Measurements from ENCODE around the gene KLRC2.
"Not testable (repeated sequence)": the region's sequence is repeated elsewhere in the genome, so short reads cannot be mapped to it uniquely, and the experiment has no call there.

Gene KLRC2

GRCh38 chr12:10408842-10409241 is 27.0 kb downstream of the KLRC2 start:
- no peak overlapping the region for H3K27ac ChIP-seq (ENCODE audit: low read depth in 2 of 2, low read length in 2 of 2)
- H3K36me3 ChIP-seq (ENCODE audit: control insufficient read depth in 2 of 2, insufficient read depth in 2 of 2, low read length in 2 of 2): no peaks in the 10 kb centered on the region
- no peak overlapping the region for H3K9ac ChIP-seq (ENCODE audit: low read depth in 1 of 2, low read length in 2 of 2)
- H3K4me3 ChIP-seq (ENCODE audit: low read length in 2 of 2): no peak overlapping the region
- H3K4me1 ChIP-seq (ENCODE audit: control insufficient read depth in 2 of 2, insufficient read depth in 2 of 2, low read length in 2 of 2): no peaks in the 10 kb centered on the region
- no peaks in the 10 kb centered on the region for H3K9me3 ChIP-seq (ENCODE audit: control insufficient read depth in 2 of 2, low read length in 2 of 2)
- no peaks in the 10 kb centered on the region for H3K27me3 ChIP-seq (ENCODE audit: control insufficient read depth in 2 of 2, insufficient read depth in 2 of 2, low read length in 2 of 2)

DNA sequence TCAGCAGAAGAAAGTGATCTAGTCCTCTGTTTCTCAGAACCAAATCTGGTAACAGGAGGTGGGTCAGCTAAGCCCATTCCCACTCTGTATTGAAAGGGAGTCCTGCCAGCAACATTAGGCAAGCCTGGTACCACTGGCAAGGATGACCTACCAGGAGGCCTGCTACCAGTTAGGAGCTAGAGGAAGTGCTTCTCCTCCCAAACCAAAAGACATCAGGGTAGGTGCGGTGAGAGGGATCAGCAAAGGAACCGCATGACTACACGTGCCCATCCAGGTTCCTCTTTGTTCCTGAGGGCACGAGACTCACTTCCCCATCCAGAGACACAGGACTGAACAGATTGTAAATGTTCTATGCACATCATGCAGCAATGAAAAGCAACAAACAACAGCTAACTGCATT is 29.1 kb downstream of the KLRC2 start:
- H3K9me3 ChIP-seq (ENCODE audit: control insufficient read depth in 2 of 2, low read length in 2 of 2): no peaks in the 10 kb centered on the region
- H3K4me1 ChIP-seq (ENCODE audit: control insufficient read depth in 2 of 2, insufficient read depth in 2 of 2, low read length in 2 of 2): no peaks in the 10 kb centered on the region
- H3K36me3 ChIP-seq (ENCODE audit: control insufficient read depth in 2 of 2, insufficient read depth in 2 of 2, low read length in 2 of 2): no peaks in the 10 kb centered on the region
- H3K27ac ChIP-seq (ENCODE audit: low read depth in 2 of 2, low read length in 2 of 2): no peak overlapping the region
- H3K27me3 ChIP-seq (ENCODE audit: control insufficient read depth in 2 of 2, insufficient read depth in 2 of 2, low read length in 2 of 2): no peaks in the 10 kb centered on the region
- no peak overlapping the region for H3K9ac ChIP-seq (ENCODE audit: low read depth in 1 of 2, low read length in 2 of 2)
- no peak overlapping the region for H3K4me3 ChIP-seq (ENCODE audit: low read length in 2 of 2)

GRCh38 chr12:10405294-10405693 is 30.5 kb downstream of the KLRC2 start:
- H3K27ac ChIP-seq (ENCODE audit: low read depth in 2 of 2, low read length in 2 of 2): no peak overlapping the region
- no peaks in the 10 kb centered on the region for H3K9me3 ChIP-seq (ENCODE audit: control insufficient read depth in 2 of 2, low read length in 2 of 2)
- H3K4me3 ChIP-seq (ENCODE audit: low read length in 2 of 2): no peak overlapping the region
- no peaks in the 10 kb centered on the region for H3K4me1 ChIP-seq (ENCODE audit: control insufficient read depth in 2 of 2, insufficient read depth in 2 of 2, low read length in 2 of 2)
- no peaks in the 10 kb centered on the region for H3K36me3 ChIP-seq (ENCODE audit: control insufficient read depth in 2 of 2, insufficient read depth in 2 of 2, low read length in 2 of 2)
- H3K27me3 ChIP-seq (ENCODE audit: control insufficient read depth in 2 of 2, insufficient read depth in 2 of 2, low read length in 2 of 2): no peaks in the 10 kb centered on the region
- H3K9ac ChIP-seq (ENCODE audit: low read depth in 1 of 2, low read length in 2 of 2): no peak overlapping the region

DNA sequence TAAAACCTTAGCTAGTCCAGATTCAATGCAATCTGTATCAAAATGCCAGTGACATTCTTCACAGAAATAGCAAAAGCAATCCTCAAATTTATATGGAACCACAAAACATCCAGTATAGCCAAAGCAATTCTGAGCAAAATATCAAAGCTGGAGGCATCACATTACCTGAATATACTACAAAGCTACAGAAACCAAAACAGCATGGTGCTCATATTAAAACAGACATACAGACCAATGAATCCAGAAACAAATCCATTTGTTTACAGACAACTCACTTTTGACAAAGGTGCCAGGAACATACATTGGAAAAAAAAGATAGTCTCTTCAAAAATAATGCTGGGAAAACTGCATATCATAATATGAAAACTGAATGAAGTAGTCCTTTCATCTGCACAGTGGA is 31.0 kb downstream of the KLRC2 start:
- no peak overlapping the region for H3K9ac ChIP-seq (ENCODE audit: low read depth in 1 of 2, low read length in 2 of 2)
- H3K4me3 ChIP-seq (ENCODE audit: low read length in 2 of 2): no peak overlapping the region
- no peaks in the 10 kb centered on the region for H3K9me3 ChIP-seq (ENCODE audit: control insufficient read depth in 2 of 2, low read length in 2 of 2)
- no peak overlapping the region for H3K27ac ChIP-seq (ENCODE audit: low read depth in 2 of 2, low read length in 2 of 2)
- no peaks in the 10 kb centered on the region for H3K4me1 ChIP-seq (ENCODE audit: control insufficient read depth in 2 of 2, insufficient read depth in 2 of 2, low read length in 2 of 2)
- H3K36me3 ChIP-seq (ENCODE audit: control insufficient read depth in 2 of 2, insufficient read depth in 2 of 2, low read length in 2 of 2): no peaks in the 10 kb centered on the region
- H3K27me3 ChIP-seq (ENCODE audit: control insufficient read depth in 2 of 2, insufficient read depth in 2 of 2, low read length in 2 of 2): no peaks in the 10 kb centered on the region

GRCh38 chr12:10400829-10401228 is 35.0 kb downstream of the KLRC2 start:
- Histone ChIP-seq H3K4me1 (ENCODE audit: control insufficient read depth in 2 of 2, insufficient read depth in 2 of 2, low read length in 2 of 2) (peaks cover 4 to 6% of the 10 kb centered on the region in 2 donors), H3K27ac (ENCODE audit: low read depth in 2 of 2, low read length in 2 of 2) (no peak overlapping the region), H3K9me3 (ENCODE audit: control insufficient read depth in 2 of 2, low read length in 2 of 2) (no peaks in the 10 kb centered on the region), H3K27me3 (ENCODE audit: control insufficient read depth in 2 of 2, insufficient read depth in 2 of 2, low read length in 2 of 2) (no peaks in the 10 kb centered on the region), H3K4me3 (ENCODE audit: low read length in 2 of 2) (no peak overlapping the region), H3K36me3 (ENCODE audit: control insufficient read depth in 2 of 2, insufficient read depth in 2 of 2, low read length in 2 of 2) (no peaks in the 10 kb centered on the region), H3K9ac (ENCODE audit: low read depth in 1 of 2, low read length in 2 of 2) (no peak overlapping the region)

DNA sequence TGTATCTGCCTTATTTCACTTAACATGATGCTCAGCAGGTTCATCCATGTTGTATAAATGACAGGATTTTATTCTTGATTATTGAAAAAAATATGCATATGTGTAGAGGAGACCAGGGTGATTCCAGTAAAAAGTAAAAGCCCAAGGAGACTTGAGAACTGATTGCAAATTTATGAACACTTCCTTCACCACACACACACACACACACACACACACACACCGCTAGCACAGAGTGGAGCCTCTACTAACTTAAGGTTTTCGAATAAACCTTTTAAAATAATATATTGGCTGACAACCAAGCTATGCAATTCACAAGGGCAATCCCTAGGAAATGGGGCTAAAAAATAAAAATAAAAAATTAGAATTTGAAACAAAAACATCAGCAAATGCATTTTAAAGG is 37.6 kb downstream of the KLRC2 start:
- Histone ChIP-seq H3K4me3 (ENCODE audit: low read length in 2 of 2) (no peak overlapping the region), H3K9me3 (ENCODE audit: control insufficient read depth in 2 of 2, low read length in 2 of 2) (no peaks in the 10 kb centered on the region), H3K4me1 (ENCODE audit: control insufficient read depth in 2 of 2, insufficient read depth in 2 of 2, low read length in 2 of 2) (peaks cover 8 to 10% of the 10 kb centered on the region in 2 donors), H3K9ac (ENCODE audit: low read depth in 1 of 2, low read length in 2 of 2) (no peak overlapping the region), H3K27me3 (ENCODE audit: control insufficient read depth in 2 of 2, insufficient read depth in 2 of 2, low read length in 2 of 2) (no peaks in the 10 kb centered on the region), H3K36me3 (ENCODE audit: control insufficient read depth in 2 of 2, insufficient read depth in 2 of 2, low read length in 2 of 2) (no peaks in the 10 kb centered on the region), H3K27ac (ENCODE audit: low read depth in 2 of 2, low read length in 2 of 2) (no peak overlapping the region)

GRCh38 chr12:10397296-10397695 is 38.5 kb downstream of the KLRC2 start:
- H3K27ac ChIP-seq (ENCODE audit: low read depth in 2 of 2, low read length in 2 of 2): no peak overlapping the region
- peaks cover 8 to 10% of the 10 kb centered on the region in 2 donors for H3K4me1 ChIP-seq (ENCODE audit: control insufficient read depth in 2 of 2, insufficient read depth in 2 of 2, low read length in 2 of 2)
- no peak overlapping the region for H3K4me3 ChIP-seq (ENCODE audit: low read length in 2 of 2)
- H3K9ac ChIP-seq (ENCODE audit: low read depth in 1 of 2, low read length in 2 of 2): no peak overlapping the region
- H3K9me3 ChIP-seq (ENCODE audit: control insufficient read depth in 2 of 2, low read length in 2 of 2): no peaks in the 10 kb centered on the region
- no peaks in the 10 kb centered on the region for H3K36me3 ChIP-seq (ENCODE audit: control insufficient read depth in 2 of 2, insufficient read depth in 2 of 2, low read length in 2 of 2)
- no peaks in the 10 kb centered on the region for H3K27me3 ChIP-seq (ENCODE audit: control insufficient read depth in 2 of 2, insufficient read depth in 2 of 2, low read length in 2 of 2)

DNA sequence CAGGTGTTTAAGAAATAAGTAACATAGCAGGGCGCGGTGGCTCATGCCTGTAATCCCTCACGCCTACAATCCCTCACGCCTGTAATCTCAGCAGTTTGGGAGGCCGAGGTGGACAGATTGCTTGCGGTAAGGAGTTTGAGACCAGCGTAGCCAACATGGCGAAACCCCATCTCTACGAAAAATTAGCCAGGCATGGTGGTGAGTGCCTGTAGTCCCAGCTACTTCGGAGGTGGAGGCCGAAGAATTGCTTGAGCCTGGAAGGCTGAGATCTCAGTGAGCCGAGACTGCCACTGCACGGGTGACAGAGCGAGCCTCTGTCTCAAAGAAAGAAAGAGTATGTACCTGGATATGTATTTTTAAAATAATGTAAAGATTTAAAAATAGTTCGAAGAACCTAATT is 39.6 kb downstream of the KLRC2 start:
- H3K9ac ChIP-seq (ENCODE audit: low read depth in 1 of 2, low read length in 2 of 2); H3K4me1 ChIP-seq (ENCODE audit: control insufficient read depth in 2 of 2, insufficient read depth in 2 of 2, low read length in 2 of 2); H3K27me3 ChIP-seq (ENCODE audit: control insufficient read depth in 2 of 2, insufficient read depth in 2 of 2, low read length in 2 of 2); H3K9me3 ChIP-seq (ENCODE audit: control insufficient read depth in 2 of 2, low read length in 2 of 2); H3K36me3 ChIP-seq (ENCODE audit: control insufficient read depth in 2 of 2, insufficient read depth in 2 of 2, low read length in 2 of 2): not testable (repeated sequence)
- peak overlapping the region; percentile 10 to 41 for H3K4me3 ChIP-seq (ENCODE audit: low read length in 2 of 2)
- H3K27ac ChIP-seq (ENCODE audit: low read depth in 2 of 2, low read length in 2 of 2): peak overlapping the region; percentile 21 to 59

DNA sequence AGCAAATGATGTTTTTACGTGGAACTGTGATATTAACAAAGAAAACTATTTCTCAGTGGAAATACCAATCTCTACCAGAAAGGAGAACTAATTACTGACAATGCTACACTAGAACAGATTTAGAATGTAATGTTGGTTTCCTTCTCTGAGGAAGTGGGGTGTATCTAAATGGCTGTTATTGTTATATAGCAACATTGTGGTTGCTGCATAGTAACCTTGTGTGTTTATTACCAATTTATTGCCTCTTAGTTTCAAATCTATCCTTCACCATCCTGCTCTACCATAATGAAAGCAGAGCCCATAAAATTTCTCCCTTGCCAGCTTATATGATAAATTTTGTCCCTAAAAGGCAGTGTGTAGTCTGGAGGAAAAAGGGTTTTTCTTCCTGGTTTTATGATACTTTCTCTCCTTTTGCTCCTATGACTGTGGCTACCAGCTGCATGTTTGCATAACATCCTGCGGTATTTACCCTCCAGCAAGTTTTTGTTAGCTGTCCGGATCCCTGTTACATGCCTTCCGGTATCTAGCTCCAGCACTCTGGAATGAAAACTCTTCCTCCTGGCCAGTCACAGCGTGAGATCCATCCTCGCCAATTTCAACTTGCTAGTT is 40.3 kb downstream of the KLRC2 start:
- no peaks in the 10 kb centered on the region for H3K36me3 ChIP-seq (ENCODE audit: control insufficient read depth in 2 of 2, insufficient read depth in 2 of 2, low read length in 2 of 2)
- H3K27ac ChIP-seq (ENCODE audit: low read depth in 2 of 2, low read length in 2 of 2): peak overlapping the region; percentile 59 to 69
- peaks cover 8 to 10% of the 10 kb centered on the region in 2 donors for H3K4me1 ChIP-seq (ENCODE audit: control insufficient read depth in 2 of 2, insufficient read depth in 2 of 2, low read length in 2 of 2)
- no peaks in the 10 kb centered on the region for H3K27me3 ChIP-seq (ENCODE audit: control insufficient read depth in 2 of 2, insufficient read depth in 2 of 2, low read length in 2 of 2)
- peak overlapping the region; percentile 10 to 41 for H3K4me3 ChIP-seq (ENCODE audit: low read length in 2 of 2)
- H3K9ac ChIP-seq (ENCODE audit: low read depth in 1 of 2, low read length in 2 of 2): peak overlapping the region in 1 of 2 donors; percentile 35
- H3K9me3 ChIP-seq (ENCODE audit: control insufficient read depth in 2 of 2, low read length in 2 of 2): no peaks in the 10 kb centered on the region

DNA sequence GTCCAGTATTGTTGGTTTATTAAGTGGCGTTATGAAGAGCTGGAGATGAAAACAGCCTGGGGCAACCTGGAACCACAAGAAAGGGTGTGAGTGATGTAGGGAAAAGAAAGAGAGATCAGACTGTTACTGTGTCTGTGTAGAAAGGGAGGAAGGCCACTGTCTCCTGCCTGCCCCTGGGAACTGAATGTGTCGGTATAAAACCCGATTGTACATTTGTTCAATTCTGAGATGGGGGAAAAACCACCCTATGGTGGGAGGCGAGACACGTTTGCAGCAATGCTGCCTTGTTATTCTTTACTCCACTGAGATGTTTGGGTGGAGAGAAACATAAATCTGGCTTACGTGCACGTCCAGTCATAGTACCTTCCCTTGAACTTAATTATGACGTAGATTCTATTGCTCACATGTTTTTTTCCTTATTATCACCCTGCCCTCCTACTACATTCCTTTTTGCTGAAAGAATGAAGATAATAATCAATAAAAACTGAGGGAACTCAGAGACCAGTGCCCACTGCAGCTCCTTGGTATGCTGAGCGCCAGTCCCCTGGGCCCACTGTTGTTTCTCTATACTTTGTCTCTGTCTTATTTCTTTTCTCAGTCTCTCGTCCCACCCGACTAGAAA is 41.2 kb downstream of the KLRC2 start:
- not testable (repeated sequence) for H3K9ac ChIP-seq (ENCODE audit: low read depth in 1 of 2, low read length in 2 of 2); H3K36me3 ChIP-seq (ENCODE audit: control insufficient read depth in 2 of 2, insufficient read depth in 2 of 2, low read length in 2 of 2); H3K9me3 ChIP-seq (ENCODE audit: control insufficient read depth in 2 of 2, low read length in 2 of 2); H3K4me1 ChIP-seq (ENCODE audit: control insufficient read depth in 2 of 2, insufficient read depth in 2 of 2, low read length in 2 of 2); H3K27me3 ChIP-seq (ENCODE audit: control insufficient read depth in 2 of 2, insufficient read depth in 2 of 2, low read length in 2 of 2); H3K4me3 ChIP-seq (ENCODE audit: low read length in 2 of 2)
- peak overlapping the region; percentile 59 to 69 for H3K27ac ChIP-seq (ENCODE audit: low read depth in 2 of 2, low read length in 2 of 2)

Data from mucosa of rectum (tissue), 2 donors.